ENCODE data around the gene PDE6B. TPM values are rescaled to one million over a fixed set of nuclear protein-coding genes. Genes with fewer than 3 reads are reported as not detected.

The PDE6B gene
- polyA plus RNA-seq, 1 donor from 2014 or later, result 3.2 TPM

GRCh38 chr4:632926-633325 is 7.6 kb downstream of the PDE6B start:
- no peak overlapping the region for H3K27ac ChIP-seq (ENCODE audit: low read length)
- no peaks in the 10 kb centered on the region for H3K9me3 ChIP-seq (ENCODE audit: low read length)
- H2AFZ ChIP-seq (ENCODE audit: low read depth, low read length), result no peak overlapping the region
- no peak overlapping the region for H3K4me2 ChIP-seq (ENCODE audit: low read length)
- H3K4me3 ChIP-seq (ENCODE audit: low read length), result no peak overlapping the region
- TF ChIP-seq CTCF (IDR thresholded peaks at IDR 0.05; ENCODE audit: poor library complexity, severe bottlenecking) (no peak), TAF1 (IDR thresholded peaks at IDR 0.05; ENCODE audit: low read depth) (no peak)
- no peaks in the 10 kb centered on the region for H3K79me2 ChIP-seq (replicated peaks; ENCODE audit: insufficient read depth, low read length)
- H4K20me1 ChIP-seq (ENCODE audit: insufficient read depth), result no peaks in the 10 kb centered on the region
- no peak overlapping the region for H3K9ac ChIP-seq (ENCODE audit: low read length)
- no peaks in the 10 kb centered on the region for H3F3A ChIP-seq (ENCODE audit: insufficient read depth, low read length, poor library complexity, severe bottlenecking)
- H3K9me2 ChIP-seq (ENCODE audit: insufficient read depth, low read length), result no peaks in the 10 kb centered on the region
- no peaks in the 10 kb centered on the region for H3K36me3 ChIP-seq (ENCODE audit: insufficient read depth, low read length)
- no peaks in the 10 kb centered on the region for H3K27me3 ChIP-seq (ENCODE audit: insufficient read depth, low read depth, low read length)

- H3K9me3 ChIP-seq (ENCODE audit: low read length), result no peaks in the 10 kb centered on the region
- no peaks in the 10 kb centered on the region for H3K79me2 ChIP-seq (replicated peaks; ENCODE audit: insufficient read depth, low read length)
- no peaks in the 10 kb centered on the region for H3F3A ChIP-seq (ENCODE audit: insufficient read depth, low read length, poor library complexity, severe bottlenecking)
- no peaks in the 10 kb centered on the region for H3K9me2 ChIP-seq (ENCODE audit: insufficient read depth, low read length)
- H3K9ac ChIP-seq (ENCODE audit: low read length), result no peak overlapping the region
- H4K20me1 ChIP-seq (ENCODE audit: insufficient read depth), result no peaks in the 10 kb centered on the region
- H3K4me3 ChIP-seq (ENCODE audit: low read length), result no peak overlapping the region
- no peak overlapping the region for H3K4me2 ChIP-seq (ENCODE audit: low read length)
- no peak overlapping the region for H2AFZ ChIP-seq (ENCODE audit: low read depth, low read length)
- TF ChIP-seq POLR2AphosphoS5 (IDR thresholded peaks at IDR 0.05) (no peak), CTCF (IDR thresholded peaks at IDR 0.05; ENCODE audit: poor library complexity, severe bottlenecking) (no peak), EP300 (conservative IDR thresholded peaks at IDR 0.05; ENCODE audit: poor library complexity, severe bottlenecking) (no peak), EZH2 (IDR thresholded peaks at IDR 0.05; ENCODE audit: borderline replicate concordance, insufficient read depth, low read length, poor library complexity, severe bottlenecking) (no peak), REST (IDR thresholded peaks at IDR 0.05; ENCODE audit: borderline replicate concordance) (no peak), SMC3 (conservative IDR thresholded peaks at IDR 0.05; ENCODE audit: poor library complexity) (no peak)
- H3K27me3 ChIP-seq (ENCODE audit: insufficient read depth, low read depth, low read length), result no peaks in the 10 kb centered on the region
- no peaks in the 10 kb centered on the region for H3K36me3 ChIP-seq (ENCODE audit: insufficient read depth, low read length)
- no peak overlapping the region for H3K27ac ChIP-seq (ENCODE audit: low read length)
These were observed 8.0 kb downstream of the PDE6B start for GRCh38 chr4:633406-633805.
